Measurements from ENCODE around the gene SMIM7. TPM values are rescaled to one million over a fixed set of nuclear protein-coding genes. Genes with fewer than 3 reads are reported as not detected.

Gene SMIM7
- total RNA-seq, 1 donor from 2014 or later = 60.9 TPM

GRCh38 chr19:16626796-16627192 is 33.1 kb downstream of the SMIM7 start:
- Mint-ChIP-seq H3K36me3 (ENCODE audit: low read depth) (peaks cover 48% of the 10 kb centered on the region), H3K27ac (peak overlapping the region; percentile 86), H3K27me3 (ENCODE audit: low read depth) (no peaks in the 10 kb centered on the region), H3K4me3 (ENCODE audit: low read depth) (peak overlapping the region; percentile 90), H3K9me3 (no peaks in the 10 kb centered on the region), H3K4me1 (ENCODE audit: low read depth) (peaks cover 29% of the 10 kb centered on the region)
- DNase-seq (ENCODE audit: low spot score) = no peak
- intact Hi-C loops (cut with micrococcal nuclease) = no loop called here

DNA sequence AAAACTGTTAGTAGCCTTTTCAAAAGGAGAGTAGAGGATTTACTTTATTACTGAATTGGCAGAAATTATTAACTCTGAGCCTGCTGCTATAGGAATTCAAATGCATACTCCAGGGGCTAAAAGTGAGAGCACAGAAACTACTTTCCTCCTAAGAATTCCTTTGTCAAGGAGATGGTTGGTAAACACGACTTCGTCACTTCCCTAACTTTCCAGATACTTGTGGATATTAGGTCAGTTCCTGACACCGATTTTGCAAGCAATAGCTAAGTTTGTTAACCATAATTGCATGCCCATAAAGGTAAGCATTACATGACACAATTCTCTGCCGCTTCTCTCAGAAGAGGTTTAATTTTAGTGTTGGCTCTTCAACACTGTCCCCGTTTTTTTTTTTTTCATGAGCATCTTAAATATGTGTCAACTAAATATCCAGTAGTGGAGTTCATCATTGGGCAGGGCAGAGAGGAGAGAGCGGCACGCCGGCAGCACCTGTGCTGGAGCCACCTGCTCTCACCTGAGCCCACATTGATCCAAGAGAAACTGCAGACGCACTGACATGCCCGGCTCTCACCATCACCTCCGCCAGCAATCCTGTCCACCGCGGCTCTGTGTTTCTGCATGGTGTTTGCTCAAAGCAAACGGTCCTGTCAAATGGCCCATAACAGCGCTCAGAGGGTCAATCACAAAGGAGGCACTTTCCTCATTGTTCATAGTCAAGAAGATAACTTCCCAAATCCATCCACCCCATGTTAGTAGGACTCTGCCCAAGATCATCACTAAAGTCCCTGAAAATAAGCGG is 34.6 kb downstream of the SMIM7 start:
- no peaks in the 10 kb centered on the region for H3K9me3 Mint-ChIP-seq
- peaks cover 29% of the 10 kb centered on the region for H3K4me1 Mint-ChIP-seq (ENCODE audit: low read depth)
- peaks cover 35% of the 10 kb centered on the region for H3K36me3 Mint-ChIP-seq (ENCODE audit: low read depth)
- no peak for DNase-seq (ENCODE audit: low spot score)
- intact Hi-C loops (cut with micrococcal nuclease) = no loop called here
- no peak overlapping the region for H3K27ac Mint-ChIP-seq
- H3K4me3 Mint-ChIP-seq (ENCODE audit: low read depth) = no peak overlapping the region
- H3K27me3 Mint-ChIP-seq (ENCODE audit: low read depth) = no peaks in the 10 kb centered on the region

GRCh38 chr19:16624236-16624635 is 35.7 kb downstream of the SMIM7 start:
- H3K4me1 Mint-ChIP-seq (ENCODE audit: low read depth) = peaks cover 29% of the 10 kb centered on the region
- no peak overlapping the region for H3K4me3 Mint-ChIP-seq (ENCODE audit: low read depth)
- H3K36me3 Mint-ChIP-seq (ENCODE audit: low read depth) = peaks cover 32% of the 10 kb centered on the region
- no peak overlapping the region for H3K27ac Mint-ChIP-seq
- intact Hi-C loops (cut with micrococcal nuclease) = no loop called here
- no peaks in the 10 kb centered on the region for H3K9me3 Mint-ChIP-seq
- H3K27me3 Mint-ChIP-seq (ENCODE audit: low read depth) = no peaks in the 10 kb centered on the region
- no peak for DNase-seq (ENCODE audit: low spot score)

DNA sequence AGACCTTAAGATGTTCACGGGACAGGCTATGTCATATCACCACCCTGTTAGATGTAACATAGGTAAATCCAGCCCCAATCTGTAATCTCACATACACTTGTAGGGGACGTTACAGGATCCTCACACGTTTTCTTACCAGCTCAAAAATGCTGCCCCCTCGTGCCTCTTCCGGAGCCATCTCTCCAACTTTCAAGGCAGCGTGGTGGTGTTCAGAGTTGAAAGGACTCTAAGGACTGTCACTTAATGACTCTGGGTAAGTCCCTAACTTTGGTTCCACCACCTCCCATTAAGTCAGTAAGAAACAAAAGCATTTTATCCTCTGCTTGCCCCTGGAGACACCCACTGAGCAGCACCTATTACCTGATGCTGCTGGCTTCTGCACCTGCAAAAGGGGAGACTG is 36.4 kb downstream of the SMIM7 start:
- no peaks in the 10 kb centered on the region for H3K9me3 Mint-ChIP-seq
- H3K4me1 Mint-ChIP-seq (ENCODE audit: low read depth) = peaks cover 27% of the 10 kb centered on the region
- H3K4me3 Mint-ChIP-seq (ENCODE audit: low read depth) = no peak overlapping the region
- intact Hi-C loops (cut with micrococcal nuclease) = no loop called here
- no peak for DNase-seq (ENCODE audit: low spot score)
- peaks cover 29% of the 10 kb centered on the region for H3K36me3 Mint-ChIP-seq (ENCODE audit: low read depth)
- no peak overlapping the region for H3K27ac Mint-ChIP-seq
- H3K27me3 Mint-ChIP-seq (ENCODE audit: low read depth) = no peaks in the 10 kb centered on the region

DNA sequence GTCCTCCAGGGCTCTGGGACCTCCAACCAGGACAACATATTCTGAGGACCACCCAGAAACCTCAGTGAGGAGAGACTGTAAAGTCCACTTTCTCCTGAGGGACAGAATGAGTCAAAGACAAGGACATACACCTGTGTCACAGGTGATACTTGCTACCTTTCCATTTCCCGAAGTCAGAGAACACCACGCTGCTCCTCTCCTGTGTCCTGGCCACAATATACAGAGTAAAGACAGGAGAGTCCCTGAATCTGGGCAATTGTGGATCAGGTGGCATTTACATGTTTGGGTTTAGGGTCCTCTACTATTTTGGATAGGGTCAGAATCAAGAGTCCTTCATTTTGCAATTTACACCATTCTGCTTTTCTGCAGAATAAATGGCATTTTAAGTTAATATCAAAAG is 36.9 kb downstream of the SMIM7 start:
- peaks cover 29% of the 10 kb centered on the region for H3K36me3 Mint-ChIP-seq (ENCODE audit: low read depth)
- intact Hi-C loops (cut with micrococcal nuclease) = no loop called here
- peaks cover 29% of the 10 kb centered on the region for H3K4me1 Mint-ChIP-seq (ENCODE audit: low read depth)
- no peak overlapping the region for H3K4me3 Mint-ChIP-seq (ENCODE audit: low read depth)
- H3K9me3 Mint-ChIP-seq = no peaks in the 10 kb centered on the region
- H3K27me3 Mint-ChIP-seq (ENCODE audit: low read depth) = no peaks in the 10 kb centered on the region
- no peak overlapping the region for H3K27ac Mint-ChIP-seq
- DNase-seq (ENCODE audit: low spot score) = no peak

- Mint-ChIP-seq H3K27ac (no peak overlapping the region), H3K4me1 (ENCODE audit: low read depth) (peaks cover 31% of the 10 kb centered on the region), H3K36me3 (ENCODE audit: low read depth) (peaks cover 23% of the 10 kb centered on the region), H3K9me3 (no peaks in the 10 kb centered on the region), H3K27me3 (ENCODE audit: low read depth) (no peaks in the 10 kb centered on the region), H3K4me3 (ENCODE audit: low read depth) (no peak overlapping the region)
- intact Hi-C loops (cut with micrococcal nuclease) = no loop called here
- DNase-seq (ENCODE audit: low spot score) = no peak
Measured at GRCh38 chr19:16621165-16621800, 38.7 kb downstream of the SMIM7 start.

- intact Hi-C loops (cut with micrococcal nuclease) = no loop called here
- H3K4me1 Mint-ChIP-seq (ENCODE audit: low read depth) = peaks cover 30% of the 10 kb centered on the region
- no peak overlapping the region for H3K4me3 Mint-ChIP-seq (ENCODE audit: low read depth)
- H3K27ac Mint-ChIP-seq = no peak overlapping the region
- no peaks in the 10 kb centered on the region for H3K27me3 Mint-ChIP-seq (ENCODE audit: low read depth)
- no peaks in the 10 kb centered on the region for H3K9me3 Mint-ChIP-seq
- DNase-seq (ENCODE audit: low spot score) = no peak
- peaks cover 18% of the 10 kb centered on the region for H3K36me3 Mint-ChIP-seq (ENCODE audit: low read depth)
Measured at GRCh38 chr19:16620584-16620983, 39.4 kb downstream of the SMIM7 start.

DNA sequence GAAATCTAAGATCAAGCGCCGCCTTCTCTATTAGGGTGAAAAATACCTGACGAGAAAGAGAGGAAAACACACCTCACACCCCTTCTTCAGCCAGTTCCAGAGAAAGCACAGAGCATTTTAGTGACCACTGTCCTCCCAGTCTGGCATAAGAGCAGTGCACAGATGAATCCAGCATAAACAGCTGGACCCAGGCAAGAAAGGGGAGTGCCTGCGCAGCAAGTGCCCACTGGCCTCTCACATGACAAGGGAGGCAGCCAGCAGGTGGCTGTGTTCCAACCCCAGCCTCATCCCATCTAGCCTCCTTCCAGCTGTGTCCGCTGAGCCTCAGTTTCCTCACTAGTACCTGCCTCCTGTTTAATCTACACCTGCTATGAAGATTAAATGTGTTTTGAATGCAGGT is 39.9 kb downstream of the SMIM7 start:
- H3K4me3 Mint-ChIP-seq (ENCODE audit: low read depth) = no peak overlapping the region
- peaks cover 12% of the 10 kb centered on the region for H3K36me3 Mint-ChIP-seq (ENCODE audit: low read depth)
- H3K27me3 Mint-ChIP-seq (ENCODE audit: low read depth) = no peaks in the 10 kb centered on the region
- H3K4me1 Mint-ChIP-seq (ENCODE audit: low read depth) = peaks cover 28% of the 10 kb centered on the region
- no peak for DNase-seq (ENCODE audit: low spot score)
- H3K9me3 Mint-ChIP-seq = no peaks in the 10 kb centered on the region
- intact Hi-C loops (cut with micrococcal nuclease) = no loop called here
- H3K27ac Mint-ChIP-seq = no peak overlapping the region

GRCh38 chr19:16619457-16619856 is 40.5 kb downstream of the SMIM7 start:
- Mint-ChIP-seq H3K27ac (peak overlapping the region; percentile 10), H3K27me3 (ENCODE audit: low read depth) (no peaks in the 10 kb centered on the region), H3K9me3 (no peaks in the 10 kb centered on the region), H3K4me3 (ENCODE audit: low read depth) (no peak overlapping the region), H3K36me3 (ENCODE audit: low read depth) (peaks cover 8% of the 10 kb centered on the region), H3K4me1 (ENCODE audit: low read depth) (peaks cover 32% of the 10 kb centered on the region)
- intact Hi-C loops (cut with micrococcal nuclease) = no loop called here
- DNase-seq (ENCODE audit: low spot score) = no peak

- peaks cover 36% of the 10 kb centered on the region for H3K4me1 Mint-ChIP-seq (ENCODE audit: low read depth)
- no peak overlapping the region for H3K4me3 Mint-ChIP-seq (ENCODE audit: low read depth)
- DNase-seq (ENCODE audit: low spot score) = no peak
- no peaks in the 10 kb centered on the region for H3K27me3 Mint-ChIP-seq (ENCODE audit: low read depth)
- H3K9me3 Mint-ChIP-seq = no peaks in the 10 kb centered on the region
- no peak overlapping the region for H3K27ac Mint-ChIP-seq
- intact Hi-C loops (cut with micrococcal nuclease) = no loop called here
- H3K36me3 Mint-ChIP-seq (ENCODE audit: low read depth) = peaks cover 2% of the 10 kb centered on the region
Measured at GRCh38 chr19:16618248-16618647, 41.7 kb downstream of the SMIM7 start.

GRCh38 chr19:16615808-16616207 is 44.1 kb downstream of the SMIM7 start:
- H3K27ac Mint-ChIP-seq = no peak overlapping the region
- H3K4me3 Mint-ChIP-seq (ENCODE audit: low read depth) = no peak overlapping the region
- DNase-seq (ENCODE audit: low spot score) = no peak
- intact Hi-C loops (cut with micrococcal nuclease) = no loop called here
- H3K27me3 Mint-ChIP-seq (ENCODE audit: low read depth) = no peaks in the 10 kb centered on the region
- H3K4me1 Mint-ChIP-seq (ENCODE audit: low read depth) = peaks cover 40% of the 10 kb centered on the region
- H3K36me3 Mint-ChIP-seq (ENCODE audit: low read depth) = no peaks in the 10 kb centered on the region
- H3K9me3 Mint-ChIP-seq = no peaks in the 10 kb centered on the region

DNA sequence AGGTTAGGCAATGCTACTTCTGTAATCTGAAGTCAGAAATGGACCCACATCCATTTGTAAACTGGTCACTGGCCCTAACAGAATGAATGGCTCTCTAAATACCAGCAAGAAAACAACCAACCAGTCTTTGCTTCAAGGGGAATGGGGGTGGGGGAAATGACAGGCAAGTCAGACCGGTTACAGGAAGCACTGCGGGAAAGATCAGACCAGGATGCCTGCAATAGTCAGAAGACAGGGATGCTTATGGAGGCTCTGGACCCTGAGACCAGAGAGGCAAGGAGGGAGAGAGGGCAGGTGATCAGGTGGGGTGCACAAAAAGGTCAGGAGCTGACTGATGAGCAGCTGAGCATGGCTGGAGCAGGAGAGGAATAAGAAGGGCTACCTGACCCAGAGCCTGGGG is 45.0 kb downstream of the SMIM7 start:
- intact Hi-C loops (cut with micrococcal nuclease) = no loop called here
- H3K4me3 Mint-ChIP-seq (ENCODE audit: low read depth) = no peak overlapping the region
- H3K36me3 Mint-ChIP-seq (ENCODE audit: low read depth) = no peaks in the 10 kb centered on the region
- H3K27ac Mint-ChIP-seq = peak overlapping the region; percentile 81
- H3K4me1 Mint-ChIP-seq (ENCODE audit: low read depth) = peaks cover 44% of the 10 kb centered on the region
- H3K9me3 Mint-ChIP-seq = no peaks in the 10 kb centered on the region
- H3K27me3 Mint-ChIP-seq (ENCODE audit: low read depth) = no peaks in the 10 kb centered on the region
- DNase-seq (ENCODE audit: low spot score) = no peak

DNA sequence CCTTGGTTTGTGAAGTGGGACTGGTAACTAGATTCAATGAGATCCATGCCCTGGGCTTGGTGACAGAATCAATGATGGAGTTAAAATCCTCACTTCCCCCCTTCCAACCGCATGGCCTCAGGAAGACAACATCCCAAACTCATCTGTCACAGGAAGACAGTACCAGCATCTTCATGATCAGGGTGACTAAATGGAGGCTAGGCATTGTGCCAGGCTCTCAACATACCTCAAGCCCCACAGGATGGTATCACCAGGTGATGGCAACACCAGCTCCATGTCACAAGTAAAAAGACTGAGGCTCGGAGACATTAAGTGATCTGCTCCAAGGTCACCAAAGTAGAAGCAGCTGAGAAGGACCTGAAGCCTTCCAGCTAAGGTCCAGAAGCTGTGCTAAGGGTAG is 46.1 kb downstream of the SMIM7 start:
- Mint-ChIP-seq H3K36me3 (ENCODE audit: low read depth) (no peaks in the 10 kb centered on the region), H3K4me3 (ENCODE audit: low read depth) (no peak overlapping the region), H3K27me3 (ENCODE audit: low read depth) (no peaks in the 10 kb centered on the region), H3K4me1 (ENCODE audit: low read depth) (peaks cover 39% of the 10 kb centered on the region), H3K27ac (no peak overlapping the region), H3K9me3 (no peaks in the 10 kb centered on the region)
- DNase-seq (ENCODE audit: low spot score) = no peak
- intact Hi-C loops (cut with micrococcal nuclease) = no loop called here
